ENCODE measurements around the gene SFXN3. TPM values are rescaled to one million over a fixed set of nuclear protein-coding genes. Genes with fewer than 3 reads are reported as not detected.

SFXN3 gene
- total RNA-seq, 4 donors from 2014 or later, result 3.9 to 30.7 (median 9.4) TPM

- Histone ChIP-seq H3K9me3 (no peaks in the 10 kb centered on the region), H3K36me3 (no peaks in the 10 kb centered on the region), H3K27me3 (peaks cover 0 to 3% (median 0%) of the 10 kb centered on the region in 4 donors), H3K27ac (no peak overlapping the region), H3K4me3 (no peak overlapping the region), H3K4me1 (peaks cover 8 to 35% (median 13%) of the 10 kb centered on the region in 3 donors)
- intact Hi-C loops (cut with DNase I), result no loop called here
- TF ChIP-seq CTCF (IDR thresholded peaks at IDR 0.05) (no peak), POLR2A (IDR thresholded peaks at IDR 0.05) (no peak)
- 91 to 97% methylated on average over 4 of the region's 4 CpGs for WGBS, 2 donors
- no peak for DNase-seq
These were observed 25.5 kb downstream of the SFXN3 start for GRCh38 chr10:101056365-101057151.

- no peaks in the 10 kb centered on the region for H3K9me3 ChIP-seq
- peak overlapping the region; percentile 94 to 100 (median 98) for H3K27ac ChIP-seq
- H3K4me3 ChIP-seq, result peak overlapping the region; percentile 68 to 97 (median 82)
- WGBS, 2 donors, result 0% methylated on average over 32 of the region's 37 CpGs
- peaks cover 26 to 49% (median 31%) of the 10 kb centered on the region in 3 donors for H3K4me1 ChIP-seq
- peak; percentile 80 to 90 (median 86) for TF ChIP-seq CTCF (IDR thresholded peaks at IDR 0.05)
- TF ChIP-seq POLR2A (IDR thresholded peaks at IDR 0.05), result no peak
- H3K36me3 ChIP-seq, result no peaks in the 10 kb centered on the region
- intact Hi-C loops (cut with DNase I), result no loop called here
- DNase-seq, result peak; percentile 73
- H3K27me3 ChIP-seq, result peaks cover 0 to 35% (median 0%) of the 10 kb centered on the region in 4 donors
These were observed 29.3 kb downstream of the SFXN3 start for GRCh38 chr10:101060036-101060950.

- WGBS, 2 donors, result 0 to 1% methylated on average over 19 to 30 of the region's 67 CpGs
These were observed 30.1 kb downstream of the SFXN3 start for GRCh38 chr10:101060951-101061623.

GRCh38 chr10:101061624-101062231 lies 30.7 kb downstream of the SFXN3 start, which contains the start of gene KAZALD1:
Gene KAZALD1, plus strand, starts transcription at chr10:101061989. Its CDS starts 604 bp downstream, at chr10:101062593.
- peaks cover 39 to 63% (median 42%) of the 10 kb centered on the region in 3 donors for H3K4me1 ChIP-seq
- no peaks in the 10 kb centered on the region for H3K9me3 ChIP-seq
- 66 to 71% methylated on average over 14 to 17 of the region's 31 CpGs for whole genome bisulfite sequencing, 2 donors
- peak within 1 kb of the TSS; percentile 94 to 100 (median 98) for H3K27ac ChIP-seq
- peaks cover 0 to 47% (median 0%) of the 10 kb centered on the region in 4 donors for H3K27me3 ChIP-seq
- no peaks in the 10 kb centered on the region for H3K36me3 ChIP-seq
- peak within 1 kb of the TSS; percentile 68 to 97 (median 82) for H3K4me3 ChIP-seq
- intact Hi-C loops (cut with DNase I), result no loop called here
- no peak for DNase-seq
- TF ChIP-seq CTCF (IDR thresholded peaks at IDR 0.05) (no peak), POLR2A (IDR thresholded peaks at IDR 0.05) (no peak)

More at GRCh38 chr10:101060951-101061623, 30.1 kb downstream of the SFXN3 start:
- peak in 1 of 6 experiments; percentile 5 for TF ChIP-seq CTCF (IDR thresholded peaks at IDR 0.05)
- TF ChIP-seq POLR2A (IDR thresholded peaks at IDR 0.05), result peak in 2 of 4 donors; percentile 18 to 37
- no peaks in the 10 kb centered on the region for H3K9me3 ChIP-seq
- peaks cover 32 to 57% (median 37%) of the 10 kb centered on the region in 3 donors for H3K4me1 ChIP-seq
- H3K27me3 ChIP-seq, result peaks cover 0 to 41% (median 0%) of the 10 kb centered on the region in 4 donors
- H3K36me3 ChIP-seq, result no peaks in the 10 kb centered on the region
- intact Hi-C loops (cut with DNase I), result no loop called here
- peak overlapping the region; percentile 94 to 100 (median 98) for H3K27ac ChIP-seq
- H3K4me3 ChIP-seq, result peak overlapping the region; percentile 68 to 97 (median 82)
- DNase-seq, result peak; percentile 73

All from esophagus squamous epithelium (tissue), 5 donors.